GM12892 (cell line): ENCODE measurements around the gene RPP21.

Experiments used
- POLR2A ChIP-seq: IDR thresholded peaks from 2 replicates; pipeline ENCODE4 v1.6.1; 2011; ENCODE audit warnings: low read depth, low read length, control low read depth
- TAF1 ChIP-seq: IDR thresholded peaks from 2 replicates; pipeline ENCODE4 v1.6.1; 2011; ENCODE audit warnings: low read depth, mild to moderate bottlenecking, control low read depth, low read length, borderline replicate concordance

- TF ChIP-seq POLR2A (no peak), TAF1 (no peak)
These were observed 3.2 kb upstream of the RPP21 start for GRCh38 chr6:30341728-30342127.
